Hepatocyte (in vitro differentiated cells): Measurements from ENCODE around the gene CRISPLD2. TPM values are rescaled to one million over a fixed set of nuclear protein-coding genes. Genes with fewer than 3 reads are reported as not detected.

Experiments used
- DNase-seq: peaks from one replicate; pipeline ENCODE4 v3.0.0-alpha.2; 2016; ENCODE audit warnings: low spot score
- H2AFZ ChIP-seq: fragments of 200-600 bp; sonication (generic); 2 replicates; pipeline ENCODE4 v1.6.0; 2016; ENCODE audit warnings: antibody characterized with exemption, mild to moderate bottlenecking
- H3K27ac ChIP-seq: fragments of 200-600 bp; sonication (generic); 2 replicates; pipeline ENCODE4 v1.5.1; 2016; ENCODE audit warnings: mild to moderate bottlenecking
- H3K27me3 ChIP-seq: fragments of 200-600 bp; sonication (generic); 2 replicates; pipeline ENCODE4 v1.6.1; 2016
- H3K36me3 ChIP-seq: fragments of 200-600 bp; sonication (generic); replicated peaks from 2 replicates; pipeline ENCODE4 v1.5.1; 2016; ENCODE audit warnings: low read depth; ENCODE audit not compliant: insufficient read depth
- H3K4me1 ChIP-seq: fragments of 200-600 bp; sonication (generic); 2 replicates; pipeline ENCODE4 v1.5.1; 2016; ENCODE audit warnings: mild to moderate bottlenecking, moderate library complexity; ENCODE audit not compliant: insufficient read depth
- H3K4me2 ChIP-seq: fragments of 200-600 bp; sonication (generic); 2 replicates; pipeline ENCODE4 v1.6.0; 2016
- H3K4me3 ChIP-seq: fragments of 200-600 bp; sonication (generic); 2 replicates; pipeline ENCODE4 v1.5.1; 2016; ENCODE audit warnings: mild to moderate bottlenecking
- H3K79me2 ChIP-seq: fragments of 200-600 bp; sonication (generic); 2 replicates; pipeline ENCODE4 v1.6.0; 2017; ENCODE audit warnings: mild to moderate bottlenecking
- H3K9me2 ChIP-seq: fragments of 200-600 bp; sonication (generic); replicated peaks from 2 replicates; pipeline ENCODE4 v1.6.0; 2017; ENCODE audit warnings: mild to moderate bottlenecking; ENCODE audit not compliant: insufficient read depth
- H3K9me3 ChIP-seq: fragments of 200-600 bp; sonication (generic); 2 replicates; pipeline ENCODE4 v1.5.1; 2016; ENCODE audit warnings: low read depth, mild to moderate bottlenecking
- H4K20me1 ChIP-seq: fragments of 200-600 bp; sonication (generic); 2 replicates; pipeline ENCODE4 v1.6.0; 2016; ENCODE audit warnings: mild to moderate bottlenecking; ENCODE audit not compliant: insufficient read depth, poor library complexity, severe bottlenecking
- EZH2 ChIP-seq: fragments of 200-600 bp; sonication (generic); IDR thresholded peaks from 2 replicates; pipeline ENCODE4 v1.6.1; 2016; ENCODE audit warnings: antibody characterized with exemption, mild to moderate bottlenecking, borderline replicate concordance
- EZH2phosphoT487 ChIP-seq: fragments of 200-600 bp; sonication (generic); IDR thresholded peaks from one replicate; pipeline ENCODE4 v1.6.1; 2018; ENCODE audit warnings: antibody characterized with exemption, mild to moderate bottlenecking, low read depth, moderate library complexity; ENCODE audit not compliant: unreplicated experiment, severe bottlenecking
- WGBS: methylation state at CpG from one replicate; pipeline ENCODE4 v1.1.6; 2016; ENCODE audit warnings: low lambda C conversion rate; ENCODE audit errors: missing lambda C conversion rate; 5-methylcytosine and 5-hydroxymethylcytosine counted together
- polyA plus RNA-seq: library from polyadenylated mRNA; unstranded; fragments of >200 nt; fragmentation: Nextera tagmentation; extraction: Ambion mirVana; gene quantifications from 2 replicates; pipeline ENCODE4 v1.2.1, GENCODE V29; 2016
- total RNA-seq: library from RNA; depleted of rRNA; stranded (reverse); fragments of >200 nt; gene quantifications from 2 replicates; pipeline ENCODE4 v1.2.3, GENCODE V29; 2014
- TF ChIP-seq, protein P1 (sequence below): fragments of 200-600 bp; sonication (generic); IDR thresholded peaks from 2 replicates; pipeline ENCODE4 v1.5.1; 2016; ENCODE audit warnings: antibody characterized with exemption, mild to moderate bottlenecking; ENCODE audit not compliant: poor library complexity

The CRISPLD2 gene
- total and polyA plus RNA-seq, 2 experiments from 2014 or later, result 281 to 315 TPM

DNA sequence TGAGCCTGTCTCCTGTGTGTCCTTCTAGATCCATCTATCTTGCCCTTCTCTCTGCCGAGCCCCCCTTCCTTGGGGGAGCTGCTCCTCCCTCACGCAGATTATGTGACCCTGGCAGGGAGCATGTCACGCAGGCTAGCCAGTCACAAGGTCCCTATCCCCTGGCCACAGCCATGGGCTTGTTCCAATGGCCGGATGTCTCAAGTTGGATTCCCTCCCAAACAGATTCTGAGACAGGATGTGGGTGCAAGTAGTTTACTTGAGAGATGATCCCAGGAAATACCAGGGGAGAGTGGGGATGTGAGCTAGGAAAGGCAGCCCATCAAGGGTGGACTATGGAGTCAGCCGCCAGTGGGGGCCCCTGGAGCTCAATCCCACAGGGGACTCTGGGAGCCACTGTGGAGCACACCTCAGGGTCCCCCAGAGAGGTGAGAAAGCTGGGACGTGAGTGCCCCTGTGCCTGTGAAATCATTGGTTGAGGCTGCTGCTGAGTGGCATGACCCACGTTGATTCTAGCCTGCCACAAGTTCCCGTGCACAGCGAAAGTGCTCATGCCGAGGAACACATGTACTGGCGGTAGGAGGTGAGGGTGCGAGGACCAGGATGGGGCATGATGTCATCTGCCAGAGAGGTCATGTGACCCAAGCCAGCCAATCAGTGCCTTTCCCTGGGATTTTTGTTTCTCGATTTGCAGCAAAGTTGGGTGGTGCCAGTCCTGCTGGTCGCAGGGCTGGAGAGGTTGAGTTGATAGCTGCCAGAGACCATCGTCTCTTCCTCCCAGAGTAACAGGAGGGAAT lies 6.4 kb upstream of the CRISPLD2 start:
- Histone ChIP-seq H3K27me3 (no peaks in the 10 kb centered on the region), H3K79me2 (no peaks in the 10 kb centered on the region), H4K20me1 (no peaks in the 10 kb centered on the region), H3K4me2 (no peak overlapping the region), H2AFZ (no peak overlapping the region), H3K4me1 (no peaks in the 10 kb centered on the region), H3K9me3 (no peaks in the 10 kb centered on the region), H3K27ac (no peak overlapping the region), H3K36me3 (no peaks in the 10 kb centered on the region), H3K9me2 (no peaks in the 10 kb centered on the region), H3K4me3 (no peak overlapping the region)
- no peak for DNase-seq
- 78% methylated on average over 15 of the region's 15 CpGs for WGBS
- no peak for TF ChIP-seq EZH2phosphoT487
- TF ChIP-seq EZH2, result no peak
- TF ChIP-seq, protein P1, sequence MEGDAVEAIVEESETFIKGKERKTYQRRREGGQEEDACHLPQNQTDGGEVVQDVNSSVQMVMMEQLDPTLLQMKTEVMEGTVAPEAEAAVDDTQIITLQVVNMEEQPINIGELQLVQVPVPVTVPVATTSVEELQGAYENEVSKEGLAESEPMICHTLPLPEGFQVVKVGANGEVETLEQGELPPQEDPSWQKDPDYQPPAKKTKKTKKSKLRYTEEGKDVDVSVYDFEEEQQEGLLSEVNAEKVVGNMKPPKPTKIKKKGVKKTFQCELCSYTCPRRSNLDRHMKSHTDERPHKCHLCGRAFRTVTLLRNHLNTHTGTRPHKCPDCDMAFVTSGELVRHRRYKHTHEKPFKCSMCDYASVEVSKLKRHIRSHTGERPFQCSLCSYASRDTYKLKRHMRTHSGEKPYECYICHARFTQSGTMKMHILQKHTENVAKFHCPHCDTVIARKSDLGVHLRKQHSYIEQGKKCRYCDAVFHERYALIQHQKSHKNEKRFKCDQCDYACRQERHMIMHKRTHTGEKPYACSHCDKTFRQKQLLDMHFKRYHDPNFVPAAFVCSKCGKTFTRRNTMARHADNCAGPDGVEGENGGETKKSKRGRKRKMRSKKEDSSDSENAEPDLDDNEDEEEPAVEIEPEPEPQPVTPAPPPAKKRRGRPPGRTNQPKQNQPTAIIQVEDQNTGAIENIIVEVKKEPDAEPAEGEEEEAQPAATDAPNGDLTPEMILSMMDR, result no peak

DNA sequence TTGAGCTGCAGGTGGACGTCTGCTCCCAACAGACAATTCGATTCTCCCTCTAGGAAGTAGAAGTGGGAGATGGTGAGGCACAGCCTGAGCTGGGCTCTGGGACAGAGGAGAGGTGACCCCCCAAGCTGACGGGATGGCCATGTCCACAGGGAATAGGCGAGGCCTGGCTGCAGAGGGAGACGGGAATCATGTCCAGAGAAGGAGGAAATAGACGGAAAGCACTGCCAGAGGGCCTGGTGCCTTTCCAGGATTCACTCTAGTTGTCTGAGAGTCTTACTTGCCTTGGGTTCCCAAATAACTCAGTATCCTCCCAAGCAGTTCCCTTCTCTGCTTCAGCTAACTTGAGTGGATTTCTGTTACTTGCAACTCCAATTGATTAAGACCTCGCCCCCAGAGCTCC lies 4.3 kb upstream of the CRISPLD2 start:
- DNase-seq, result no peak
- WGBS, result 88% methylated on average over 7 of the region's 7 CpGs
- H3K4me1 ChIP-seq, result no peaks in the 10 kb centered on the region
- no peaks in the 10 kb centered on the region for H3K9me2 ChIP-seq
- no peak overlapping the region for H3K27ac ChIP-seq
- H3K36me3 ChIP-seq, result no peaks in the 10 kb centered on the region
- no peak overlapping the region for H3K4me2 ChIP-seq
- H3K27me3 ChIP-seq, result no peaks in the 10 kb centered on the region
- H2AFZ ChIP-seq, result no peak overlapping the region
- TF ChIP-seq EZH2 (no peak), EZH2phosphoT487 (no peak)
- TF ChIP-seq, protein P1, result no peak
- H4K20me1 ChIP-seq, result peaks cover 1% of the 10 kb centered on the region
- peaks cover 5% of the 10 kb centered on the region for H3K79me2 ChIP-seq
- no peaks in the 10 kb centered on the region for H3K9me3 ChIP-seq
- H3K4me3 ChIP-seq, result no peak overlapping the region

DNA sequence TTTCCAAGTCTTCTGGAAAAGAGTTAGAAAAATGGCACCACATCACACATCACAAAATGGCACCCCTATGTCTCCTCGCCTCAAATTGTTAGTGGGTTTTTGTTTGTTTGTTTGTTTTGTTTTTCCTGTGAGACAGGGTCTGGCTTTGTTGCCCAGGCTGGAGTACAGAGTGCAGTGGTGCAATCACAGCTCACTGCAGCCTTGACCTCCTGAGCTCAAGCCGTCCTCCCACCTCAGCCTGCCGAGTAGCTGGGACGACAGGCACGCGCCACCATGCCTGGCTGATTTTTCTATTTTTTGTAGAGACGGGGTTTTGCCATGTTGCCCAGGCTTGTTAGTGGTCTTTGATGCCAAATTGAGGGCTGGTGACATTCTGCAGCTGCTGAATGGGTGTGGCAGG lies 3.8 kb upstream of the CRISPLD2 start:
- H3K9me2 ChIP-seq, result no peaks in the 10 kb centered on the region
- TF ChIP-seq EZH2phosphoT487, result no peak
- WGBS, result 81% methylated on average over 7 of the region's 7 CpGs

DNA sequence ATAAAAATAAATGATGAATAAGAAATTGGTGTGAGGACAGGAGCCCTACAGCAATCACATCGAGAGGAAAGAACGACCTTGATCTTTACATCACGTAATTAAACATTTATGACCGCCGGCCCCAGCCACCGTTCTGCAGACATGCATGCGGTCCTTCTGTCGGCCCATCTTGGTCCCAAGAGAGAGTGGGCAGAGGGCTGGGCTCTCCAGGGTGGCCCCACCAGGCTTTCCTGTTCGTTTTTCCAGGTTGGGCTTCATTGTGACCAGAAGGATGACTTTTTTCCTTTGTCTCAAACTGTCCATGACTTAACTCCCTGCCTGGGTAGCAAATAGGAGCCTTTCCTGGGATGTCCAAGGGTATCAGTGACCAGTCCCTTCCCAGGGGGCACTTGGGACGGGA lies 3.3 kb upstream of the CRISPLD2 start:
- Histone ChIP-seq H3K4me3 (no peak overlapping the region), H2AFZ (no peak overlapping the region), H3K27ac (no peak overlapping the region), H3K79me2 (peaks cover 15% of the 10 kb centered on the region), H4K20me1 (peaks cover 6% of the 10 kb centered on the region), H3K27me3 (no peaks in the 10 kb centered on the region), H3K9me3 (no peaks in the 10 kb centered on the region), H3K36me3 (no peaks in the 10 kb centered on the region), H3K4me2 (no peak overlapping the region), H3K4me1 (no peaks in the 10 kb centered on the region), H3K9me2 (no peaks in the 10 kb centered on the region)
- TF ChIP-seq EZH2 (no peak), EZH2phosphoT487 (no peak)
- TF ChIP-seq, protein P1, result no peak
- 84% methylated on average over 10 of the region's 10 CpGs for WGBS
- no peak for DNase-seq

More for the DNA sequence above, 3.8 kb upstream of the CRISPLD2 start:
- no peaks in the 10 kb centered on the region for H3K27me3 ChIP-seq
- H4K20me1 ChIP-seq, result peaks cover 4% of the 10 kb centered on the region
- no peaks in the 10 kb centered on the region for H3K36me3 ChIP-seq
- no peak overlapping the region for H2AFZ ChIP-seq
- H3K4me3 ChIP-seq, result no peak overlapping the region
- H3K4me1 ChIP-seq, result no peaks in the 10 kb centered on the region
- H3K9me3 ChIP-seq, result no peaks in the 10 kb centered on the region
- no peak for DNase-seq
- H3K27ac ChIP-seq, result no peak overlapping the region
- H3K4me2 ChIP-seq, result no peak overlapping the region
- peaks cover 10% of the 10 kb centered on the region for H3K79me2 ChIP-seq
